Endodermal cell (in vitro differentiated cells): ENCODE results near the gene DDX10. TPM values are rescaled to one million over a fixed set of nuclear protein-coding genes. Genes with fewer than 3 reads are reported as not detected.

Experiments
- DNase-seq: peaks from one replicate; pipeline ENCODE4 v3.0.0-alpha.2; 2017
- H3K27ac ChIP-seq: 2 replicates; pipeline ENCODE4 v1.5.1; 2013; ENCODE audit warnings: mild to moderate bottlenecking, low read depth, low read length, moderate library complexity
- H3K27me3 ChIP-seq: 2 replicates; pipeline ENCODE4 v1.6.1; 2013; ENCODE audit warnings: mild to moderate bottlenecking, low read length, moderate library complexity; ENCODE audit not compliant: insufficient read depth, control insufficient read depth, poor library complexity, severe bottlenecking
- H3K36me3 ChIP-seq: 2 replicates; pipeline ENCODE4 v1.7.0; 2013; ENCODE audit warnings: mild to moderate bottlenecking, low read length, moderate library complexity; ENCODE audit not compliant: control insufficient read depth, insufficient read depth
- H3K4me1 ChIP-seq: one replicate; pipeline ENCODE4 v1.7.0; 2013; ENCODE audit warnings: low read length; ENCODE audit not compliant: control insufficient read depth, insufficient read depth
- H3K4me3 ChIP-seq: 2 replicates; pipeline ENCODE4 v1.5.1; 2013; ENCODE audit warnings: mild to moderate bottlenecking, low read length, moderate library complexity
- H3K9ac ChIP-seq: 2 replicates; pipeline ENCODE4 v1.6.1; 2013; ENCODE audit warnings: mild to moderate bottlenecking, low read length, moderate library complexity; ENCODE audit not compliant: poor library complexity, severe bottlenecking; ENCODE audit errors: extremely low read depth
- H3K9me3 ChIP-seq: 2 replicates; pipeline ENCODE4 v1.6.1; 2013; ENCODE audit warnings: mild to moderate bottlenecking, low read length, moderate library complexity; ENCODE audit not compliant: control insufficient read depth
- H3K27ac Mint-ChIP-seq: 2 replicates; pipeline ENCODE4 v1.8.0; 2020; ENCODE audit warnings: mixed read lengths
- H3K27me3 Mint-ChIP-seq: 2 replicates; pipeline ENCODE4 v1.8.0; 2021; ENCODE audit warnings: mild to moderate bottlenecking, mixed read lengths; ENCODE audit not compliant: insufficient read depth
- H3K36me3 Mint-ChIP-seq: 2 replicates; pipeline ENCODE4 v1.8.0; 2020; ENCODE audit warnings: low read depth, mixed read lengths
- H3K4me1 Mint-ChIP-seq: 2 replicates; pipeline ENCODE4 v1.8.0; 2020; ENCODE audit warnings: mixed read lengths
- H3K4me3 Mint-ChIP-seq: 2 replicates; pipeline ENCODE4 v1.8.0; 2020; ENCODE audit warnings: mild to moderate bottlenecking, moderate library complexity, mixed read lengths
- H3K9me3 Mint-ChIP-seq: 2 replicates; pipeline ENCODE4 v1.8.0; 2020; ENCODE audit warnings: mild to moderate bottlenecking, mixed read lengths
- WGBS, 2 experiments: methylation state at CpG; one replicate each; pipeline versions ENCODE4 v1.1.5 to v1.1.7; 2013; ENCODE audit warnings: missing lambda C conversion rate in 2 of 2, mixed read lengths in 1 of 2; ENCODE audit not compliant: insufficient coverage in 1 of 2, insufficient read length in 1 of 2; 5-methylcytosine and 5-hydroxymethylcytosine counted together
- total RNA-seq, 2 donors: library from RNA; stranded (reverse); fragmentation: NEBNext Ultra II Directional in 1 of 2; extraction: Animal tissue kit (Norgen Biotek cat#: 25700) in 1 of 2; gene quantifications; 2 replicates in 1 of 2; 3 replicates in 1 of 2; pipeline ENCODE4 v1.2.1, GENCODE V29; 2021
- TF ChIP-seq, protein P1 (sequence below): fragments of 200-600 bp; sonication (generic); conservative IDR thresholded peaks from 2 replicates; pipeline ENCODE4 v1.5.0; 2021; ENCODE audit warnings: antibody characterized with exemption, mild to moderate bottlenecking

DDX10 gene
- total RNA-seq, 2 donors from 2014 or later = 31.1 to 32.7 TPM

- WGBS, 2 experiments = 83 to 89% methylated on average over 3 to 6 of the region's 6 CpGs
- Histone ChIP-seq H3K36me3 (no peaks in the 10 kb centered on the region), H3K27ac (no peak overlapping the region), H3K9ac (no peak overlapping the region), H3K27me3 (no peaks in the 10 kb centered on the region), H3K4me1 (no peaks in the 10 kb centered on the region), H3K9me3 (no peaks in the 10 kb centered on the region), H3K4me3 (no peak overlapping the region)
- Mint-ChIP-seq H3K27ac (no peak overlapping the region), H3K4me3 (no peak overlapping the region), H3K36me3 (no peaks in the 10 kb centered on the region), H3K4me1 (peaks cover 8% of the 10 kb centered on the region), H3K27me3 (peaks cover 6% of the 10 kb centered on the region), H3K9me3 (no peaks in the 10 kb centered on the region)
- TF ChIP-seq, protein P1, sequence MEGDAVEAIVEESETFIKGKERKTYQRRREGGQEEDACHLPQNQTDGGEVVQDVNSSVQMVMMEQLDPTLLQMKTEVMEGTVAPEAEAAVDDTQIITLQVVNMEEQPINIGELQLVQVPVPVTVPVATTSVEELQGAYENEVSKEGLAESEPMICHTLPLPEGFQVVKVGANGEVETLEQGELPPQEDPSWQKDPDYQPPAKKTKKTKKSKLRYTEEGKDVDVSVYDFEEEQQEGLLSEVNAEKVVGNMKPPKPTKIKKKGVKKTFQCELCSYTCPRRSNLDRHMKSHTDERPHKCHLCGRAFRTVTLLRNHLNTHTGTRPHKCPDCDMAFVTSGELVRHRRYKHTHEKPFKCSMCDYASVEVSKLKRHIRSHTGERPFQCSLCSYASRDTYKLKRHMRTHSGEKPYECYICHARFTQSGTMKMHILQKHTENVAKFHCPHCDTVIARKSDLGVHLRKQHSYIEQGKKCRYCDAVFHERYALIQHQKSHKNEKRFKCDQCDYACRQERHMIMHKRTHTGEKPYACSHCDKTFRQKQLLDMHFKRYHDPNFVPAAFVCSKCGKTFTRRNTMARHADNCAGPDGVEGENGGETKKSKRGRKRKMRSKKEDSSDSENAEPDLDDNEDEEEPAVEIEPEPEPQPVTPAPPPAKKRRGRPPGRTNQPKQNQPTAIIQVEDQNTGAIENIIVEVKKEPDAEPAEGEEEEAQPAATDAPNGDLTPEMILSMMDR = no peak
- DNase-seq = no peak
Observed at GRCh38 chr11:108975641-108976071, 310.8 kb downstream of the DDX10 start.

- no peaks in the 10 kb centered on the region for H3K36me3 Mint-ChIP-seq
Observed at GRCh38 chr11:108983636-108984420, 319.0 kb downstream of the DDX10 start.

GRCh38 chr11:108984523-108984922 is 319.7 kb downstream of the DDX10 start:
- Mint-ChIP-seq H3K4me3 (no peak overlapping the region), H3K9me3 (peaks cover 2% of the 10 kb centered on the region), H3K27ac (no peak overlapping the region), H3K27me3 (no peaks in the 10 kb centered on the region), H3K4me1 (no peaks in the 10 kb centered on the region), H3K36me3 (no peaks in the 10 kb centered on the region)
- Histone ChIP-seq H3K27me3 (no peaks in the 10 kb centered on the region), H3K9me3 (no peaks in the 10 kb centered on the region), H3K27ac (no peak overlapping the region), H3K9ac (no peak overlapping the region), H3K4me1 (no peaks in the 10 kb centered on the region), H3K36me3 (no peaks in the 10 kb centered on the region), H3K4me3 (no peak overlapping the region)
- DNase-seq = no peak
- TF ChIP-seq, protein P1 = no peak

More at GRCh38 chr11:108983636-108984420, 319.0 kb downstream of the DDX10 start:
- Histone ChIP-seq H3K9ac (no peak overlapping the region), H3K27me3 (no peaks in the 10 kb centered on the region), H3K27ac (no peak overlapping the region), H3K4me1 (no peaks in the 10 kb centered on the region), H3K4me3 (no peak overlapping the region), H3K36me3 (no peaks in the 10 kb centered on the region), H3K9me3 (no peaks in the 10 kb centered on the region)
- H3K4me1 Mint-ChIP-seq = peaks cover 4% of the 10 kb centered on the region
- no peak overlapping the region for H3K27ac Mint-ChIP-seq
- no peaks in the 10 kb centered on the region for H3K9me3 Mint-ChIP-seq
- no peak for DNase-seq
- no peaks in the 10 kb centered on the region for H3K27me3 Mint-ChIP-seq
- WGBS, 2 experiments = 78 to 84% methylated on average over 3 to 6 of the region's 6 CpGs
- TF ChIP-seq, protein P1 = no peak
- H3K4me3 Mint-ChIP-seq = no peak overlapping the region
